A673 (cell line): ENCODE results near the gene HDAC7.

ENCODE experiments used
- EZH2 ChIP-seq: fragments of 200-600 bp; sonication (generic); IDR thresholded peaks from 2 replicates; pipeline ENCODE4 v1.6.1; 2017; ENCODE audit warnings: borderline replicate concordance, low read depth, mild to moderate bottlenecking, mixed read lengths, antibody characterized with exemption, low read length; ENCODE audit not compliant: poor library complexity, severe bottlenecking
- TF ChIP-seq, protein P1 (sequence below): fragments of 300-800, 200-600 bp; sonication (generic); conservative IDR thresholded peaks from 2 replicates; pipeline ENCODE4 v1.5.1; 2017; ENCODE audit warnings: low read depth, mild to moderate bottlenecking, antibody characterized with exemption, low read length, moderate library complexity, mixed read lengths

DNA sequence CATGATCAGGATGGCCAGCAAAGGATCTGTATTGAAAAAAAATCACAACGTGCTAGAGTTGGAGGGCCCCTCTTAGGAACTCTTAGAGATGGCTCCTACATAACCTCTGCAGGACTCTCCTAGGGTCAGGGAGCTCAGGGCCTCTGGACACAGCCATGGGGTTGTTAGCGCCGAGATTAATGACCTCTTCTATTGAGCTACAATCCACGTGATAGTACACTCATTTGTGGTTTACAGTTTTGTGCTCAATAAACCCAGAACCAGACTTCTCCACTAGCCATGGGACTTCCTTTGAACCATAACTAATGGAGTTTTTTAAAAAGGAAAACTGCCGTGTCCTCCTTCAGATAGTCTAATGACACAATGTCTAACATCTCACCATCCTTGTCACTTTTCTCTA lies 29.6 kb upstream of the HDAC7 start:
- TF ChIP-seq, protein P1, sequence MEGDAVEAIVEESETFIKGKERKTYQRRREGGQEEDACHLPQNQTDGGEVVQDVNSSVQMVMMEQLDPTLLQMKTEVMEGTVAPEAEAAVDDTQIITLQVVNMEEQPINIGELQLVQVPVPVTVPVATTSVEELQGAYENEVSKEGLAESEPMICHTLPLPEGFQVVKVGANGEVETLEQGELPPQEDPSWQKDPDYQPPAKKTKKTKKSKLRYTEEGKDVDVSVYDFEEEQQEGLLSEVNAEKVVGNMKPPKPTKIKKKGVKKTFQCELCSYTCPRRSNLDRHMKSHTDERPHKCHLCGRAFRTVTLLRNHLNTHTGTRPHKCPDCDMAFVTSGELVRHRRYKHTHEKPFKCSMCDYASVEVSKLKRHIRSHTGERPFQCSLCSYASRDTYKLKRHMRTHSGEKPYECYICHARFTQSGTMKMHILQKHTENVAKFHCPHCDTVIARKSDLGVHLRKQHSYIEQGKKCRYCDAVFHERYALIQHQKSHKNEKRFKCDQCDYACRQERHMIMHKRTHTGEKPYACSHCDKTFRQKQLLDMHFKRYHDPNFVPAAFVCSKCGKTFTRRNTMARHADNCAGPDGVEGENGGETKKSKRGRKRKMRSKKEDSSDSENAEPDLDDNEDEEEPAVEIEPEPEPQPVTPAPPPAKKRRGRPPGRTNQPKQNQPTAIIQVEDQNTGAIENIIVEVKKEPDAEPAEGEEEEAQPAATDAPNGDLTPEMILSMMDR, result no peak
- no peak for TF ChIP-seq EZH2
